IMR-90 (cell line): ENCODE measurements around the gene PTPRN2.

Source experiments
- BHLHE40 ChIP-seq: fragments of 150-350 bp; IDR thresholded peaks from 2 replicates; pipeline ENCODE4 v1.6.1; 2016; ENCODE audit warnings: mild to moderate bottlenecking, low read depth, low read length
- CEBPB ChIP-seq: IDR thresholded peaks from 2 replicates; pipeline ENCODE4 v1.6.1; 2012; ENCODE audit warnings: low read depth, low read length, improper control_type of control experiment
- CHD1 ChIP-seq: IDR thresholded peaks from 2 replicates; pipeline ENCODE4 v1.6.1; 2012; ENCODE audit warnings: low read depth, low read length, improper control_type of control experiment
- RAD21 ChIP-seq: IDR thresholded peaks from 2 replicates; pipeline ENCODE4 v1.6.1; 2012; ENCODE audit warnings: low read length, improper control_type of control experiment
- TF ChIP-seq, protein P1 (sequence below): conservative IDR thresholded peaks from 2 replicates; pipeline ENCODE4 v1.5.1; 2012; ENCODE audit warnings: mild to moderate bottlenecking, low read depth, low read length, improper control_type of control experiment

- TF ChIP-seq, protein P1, sequence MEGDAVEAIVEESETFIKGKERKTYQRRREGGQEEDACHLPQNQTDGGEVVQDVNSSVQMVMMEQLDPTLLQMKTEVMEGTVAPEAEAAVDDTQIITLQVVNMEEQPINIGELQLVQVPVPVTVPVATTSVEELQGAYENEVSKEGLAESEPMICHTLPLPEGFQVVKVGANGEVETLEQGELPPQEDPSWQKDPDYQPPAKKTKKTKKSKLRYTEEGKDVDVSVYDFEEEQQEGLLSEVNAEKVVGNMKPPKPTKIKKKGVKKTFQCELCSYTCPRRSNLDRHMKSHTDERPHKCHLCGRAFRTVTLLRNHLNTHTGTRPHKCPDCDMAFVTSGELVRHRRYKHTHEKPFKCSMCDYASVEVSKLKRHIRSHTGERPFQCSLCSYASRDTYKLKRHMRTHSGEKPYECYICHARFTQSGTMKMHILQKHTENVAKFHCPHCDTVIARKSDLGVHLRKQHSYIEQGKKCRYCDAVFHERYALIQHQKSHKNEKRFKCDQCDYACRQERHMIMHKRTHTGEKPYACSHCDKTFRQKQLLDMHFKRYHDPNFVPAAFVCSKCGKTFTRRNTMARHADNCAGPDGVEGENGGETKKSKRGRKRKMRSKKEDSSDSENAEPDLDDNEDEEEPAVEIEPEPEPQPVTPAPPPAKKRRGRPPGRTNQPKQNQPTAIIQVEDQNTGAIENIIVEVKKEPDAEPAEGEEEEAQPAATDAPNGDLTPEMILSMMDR: no peak
- no peak for TF ChIP-seq CEBPB
- no peak for TF ChIP-seq BHLHE40
- TF ChIP-seq RAD21: no peak
- TF ChIP-seq CHD1: no peak
These were observed 1013.4 kb downstream of the PTPRN2 start for GRCh38 chr7:157574120-157574825.
